Trophoblast cell (in vitro differentiated cells and primary cell): ENCODE measurements around the gene CHST11.

ENCODE experiments used
- DNase-seq, 2 donors: peaks; one replicate each; pipeline ENCODE4 v3.0.0-alpha.2; 2016
- H2AFZ ChIP-seq: 2 replicates; pipeline ENCODE4 v1.6.1; 2013; ENCODE audit warnings: low read length, moderate library complexity, mild to moderate bottlenecking; ENCODE audit not compliant: insufficient read depth, poor library complexity
- H2AK5ac ChIP-seq: 2 replicates; pipeline ENCODE4 v1.6.1; 2013; ENCODE audit warnings: mild to moderate bottlenecking, low read length
- H2BK120ac ChIP-seq: 2 replicates; pipeline ENCODE4 v1.6.1; 2013; ENCODE audit warnings: low read length, mild to moderate bottlenecking, moderate library complexity; ENCODE audit not compliant: insufficient read depth, poor library complexity
- H2BK12ac ChIP-seq: 2 replicates; pipeline ENCODE4 v1.6.1; 2013; ENCODE audit warnings: mild to moderate bottlenecking, low read length, moderate library complexity
- H2BK5ac ChIP-seq: 2 replicates; pipeline ENCODE4 v1.6.1; 2013; ENCODE audit warnings: low read length, low read depth, moderate library complexity, mild to moderate bottlenecking; ENCODE audit not compliant: poor library complexity
- H3K14ac ChIP-seq: 2 replicates; pipeline ENCODE4 v1.6.1; 2013; ENCODE audit warnings: mild to moderate bottlenecking, low read length
- H3K18ac ChIP-seq: 2 replicates; pipeline ENCODE4 v1.6.1; 2013; ENCODE audit warnings: mild to moderate bottlenecking, low read length
- H3K23ac ChIP-seq: 2 replicates; pipeline ENCODE4 v1.6.1; 2013; ENCODE audit warnings: low read length
- H3K27ac ChIP-seq: 2 replicates; pipeline ENCODE4 v1.5.1; 2013; ENCODE audit warnings: low read depth, mild to moderate bottlenecking, inconsistent platforms, low read length, moderate library complexity
- H3K27me3 ChIP-seq: 2 replicates; pipeline ENCODE4 v1.6.1; 2013; ENCODE audit warnings: inconsistent platforms, mild to moderate bottlenecking, low read length, moderate library complexity; ENCODE audit not compliant: insufficient read depth
- H3K36me3 ChIP-seq, 2 experiments: 1 replicate in 1 of 2; 2 replicates in 1 of 2; pipeline ENCODE4 v1.6.1; 2013; ENCODE audit warnings: low read length in 2 of 2, mild to moderate bottlenecking in 2 of 2, moderate library complexity in 1 of 2; ENCODE audit not compliant: insufficient read depth in 2 of 2, control insufficient read depth in 1 of 2
- H3K4ac ChIP-seq: 2 replicates; pipeline ENCODE4 v1.6.1; 2013; ENCODE audit warnings: low read depth, mild to moderate bottlenecking, low read length, moderate library complexity
- H3K4me1 ChIP-seq, 2 experiments: 1 replicate in 1 of 2; 2 replicates in 1 of 2; pipeline ENCODE4 v1.6.1; 2013; ENCODE audit warnings: low read length in 2 of 2, mild to moderate bottlenecking in 2 of 2, moderate library complexity in 1 of 2; ENCODE audit not compliant: insufficient read depth in 2 of 2, control insufficient read depth in 1 of 2
- H3K4me2 ChIP-seq: 2 replicates; pipeline ENCODE4 v1.6.1; 2013; ENCODE audit warnings: inconsistent platforms, mild to moderate bottlenecking, low read length, moderate library complexity
- H3K4me3 ChIP-seq: 2 replicates; pipeline ENCODE4 v1.5.1; 2013; ENCODE audit warnings: mild to moderate bottlenecking, low read depth, low read length, inconsistent platforms
- H3K79me1 ChIP-seq: one replicate; pipeline ENCODE4 v1.6.1; 2013; ENCODE audit warnings: low read length
- H3K79me2 ChIP-seq: 2 replicates; pipeline ENCODE4 v1.6.1; 2013; ENCODE audit warnings: low read length, mild to moderate bottlenecking; ENCODE audit not compliant: control insufficient read depth, insufficient read depth, poor library complexity
- H3K9ac ChIP-seq: 2 replicates; pipeline ENCODE4 v1.6.1; 2013; ENCODE audit warnings: mild to moderate bottlenecking, low read length
- H3K9me3 ChIP-seq: 2 replicates; pipeline ENCODE4 v1.6.1; 2013; ENCODE audit warnings: low read depth, mild to moderate bottlenecking, control low read depth, inconsistent platforms, low read length; ENCODE audit not compliant: insufficient read depth
- H4K12ac ChIP-seq: 2 replicates; pipeline ENCODE4 v1.6.1; 2013; ENCODE audit warnings: low read depth, mild to moderate bottlenecking, low read length, moderate library complexity
- H4K8ac ChIP-seq: 2 replicates; pipeline ENCODE4 v1.6.1; 2013; ENCODE audit warnings: low read depth, mild to moderate bottlenecking, low read length, moderate library complexity
- H4K91ac ChIP-seq: one replicate; pipeline ENCODE4 v1.6.1; 2013; ENCODE audit warnings: low read depth, mild to moderate bottlenecking, low read length, moderate library complexity
- WGBS: extraction: QIAGEN DNeasy Blood & Tissue Kit; methylation state at CpG from one replicate; pipeline ENCODE4 v1.1.7; 2013; ENCODE audit warnings: missing lambda C conversion rate; ENCODE audit not compliant: insufficient read length, insufficient coverage; ENCODE audit errors: extremely low coverage; 5-methylcytosine and 5-hydroxymethylcytosine counted together

The CHST11 gene

DNA sequence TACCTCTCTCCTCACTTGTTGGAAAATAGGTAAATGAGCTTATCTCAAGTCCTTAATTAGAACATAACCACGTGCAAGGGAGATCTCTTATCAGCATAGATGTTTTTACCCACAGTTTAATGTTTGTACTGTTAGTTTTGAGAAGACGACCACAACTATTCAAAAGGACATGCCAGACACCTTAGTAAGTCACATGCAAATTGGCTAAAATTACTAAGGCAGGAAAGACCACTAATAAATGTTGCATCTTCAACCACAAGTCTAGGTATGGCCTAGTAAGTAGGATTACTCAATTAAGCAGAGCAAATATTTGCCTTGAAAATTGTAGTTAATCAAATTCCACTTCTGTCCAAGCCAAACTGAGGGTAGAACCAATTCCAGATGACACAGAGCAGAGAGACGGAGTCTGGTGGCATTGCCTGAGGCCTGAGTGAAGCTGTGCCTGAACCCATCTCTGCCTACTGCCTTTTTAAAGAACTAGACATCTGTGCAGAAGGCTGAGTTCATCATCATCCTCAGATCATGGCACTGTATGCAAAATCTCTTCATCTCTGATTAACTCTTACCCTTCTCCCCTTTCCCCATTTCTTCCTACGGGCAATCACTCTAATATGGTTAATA, 29.7 kb upstream of the CHST11 start:
- H3K79me2 ChIP-seq, result no peaks in the 10 kb centered on the region
- peaks cover 0 to 2% of the 10 kb centered on the region in 2 experiments for H3K4me1 ChIP-seq
- H2BK5ac ChIP-seq, result no peak overlapping the region
- no peak overlapping the region for H2BK12ac ChIP-seq
- H3K23ac ChIP-seq, result no peak overlapping the region
- no CpG with 5 or more reads among the region's 4 CpGs for WGBS
- no peak overlapping the region for H3K27ac ChIP-seq
- no peak overlapping the region for H3K4ac ChIP-seq
- H3K9me3 ChIP-seq, result no peaks in the 10 kb centered on the region
- H3K36me3 ChIP-seq, result no peaks in the 10 kb centered on the region
- no peak overlapping the region for H2AK5ac ChIP-seq
- H3K4me2 ChIP-seq, result no peak overlapping the region
- no peak overlapping the region for H3K18ac ChIP-seq
- no peaks in the 10 kb centered on the region for H3K79me1 ChIP-seq
- H3K4me3 ChIP-seq, result no peak overlapping the region
- no peak overlapping the region for H4K12ac ChIP-seq
- no peak overlapping the region for H4K91ac ChIP-seq
- H3K27me3 ChIP-seq, result no peaks in the 10 kb centered on the region
- H3K9ac ChIP-seq, result no peak overlapping the region
- peak; percentile 25 to 55 for DNase-seq
- no peak overlapping the region for H3K14ac ChIP-seq
- H2AFZ ChIP-seq, result no peak overlapping the region
- no peak overlapping the region for H2BK120ac ChIP-seq
- no peak overlapping the region for H4K8ac ChIP-seq

- Histone ChIP-seq H3K14ac (no peak overlapping the region), H3K36me3 (no peaks in the 10 kb centered on the region), H3K4me1 (peaks cover 0 to 2% of the 10 kb centered on the region in 2 experiments), H4K12ac (no peak overlapping the region), H3K27me3 (no peaks in the 10 kb centered on the region), H3K27ac (no peak overlapping the region), H4K8ac (no peak overlapping the region), H3K9ac (no peak overlapping the region), H3K79me2 (no peaks in the 10 kb centered on the region), H2BK12ac (no peak overlapping the region), H2BK5ac (no peak overlapping the region), H3K4me3 (no peak overlapping the region), H3K18ac (no peak overlapping the region), H3K9me3 (no peaks in the 10 kb centered on the region), H4K91ac (no peak overlapping the region), H2AFZ (no peak overlapping the region), H3K4me2 (no peak overlapping the region), H3K23ac (no peak overlapping the region), H3K4ac (no peak overlapping the region), H2BK120ac (no peak overlapping the region), H3K79me1 (no peaks in the 10 kb centered on the region), H2AK5ac (no peak overlapping the region)
- DNase-seq, result no peak
- no CpG with 5 or more reads among the region's 1 CpG for WGBS
Measured at GRCh38 chr12:104427547-104427938, 29.2 kb upstream of the CHST11 start.

- Histone ChIP-seq H3K9me3 (no peaks in the 10 kb centered on the region), H3K27me3 (no peaks in the 10 kb centered on the region), H3K4ac (no peak overlapping the region), H2BK12ac (no peak overlapping the region), H3K23ac (no peak overlapping the region), H3K18ac (no peak overlapping the region), H2BK5ac (no peak overlapping the region), H3K4me1 (no peaks in the 10 kb centered on the region), H2AFZ (no peak overlapping the region), H3K79me1 (no peaks in the 10 kb centered on the region), H3K14ac (no peak overlapping the region), H3K9ac (no peak overlapping the region), H4K91ac (no peak overlapping the region), H3K4me2 (no peak overlapping the region), H3K79me2 (no peaks in the 10 kb centered on the region), H2BK120ac (no peak overlapping the region), H4K8ac (no peak overlapping the region), H2AK5ac (no peak overlapping the region), H3K27ac (no peak overlapping the region), H3K36me3 (no peaks in the 10 kb centered on the region), H3K4me3 (no peak overlapping the region), H4K12ac (no peak overlapping the region)
- DNase-seq, result no peak
- no CpG with 5 or more reads among the region's 10 CpGs for WGBS
Measured at GRCh38 chr12:104433061-104433460, 23.7 kb upstream of the CHST11 start.

GRCh38 chr12:104434129-104434528, 22.6 kb upstream of the CHST11 start:
- no CpG with 5 or more reads among the region's 1 CpG for WGBS

More at GRCh38 chr12:104434129-104434528, 22.6 kb upstream of the CHST11 start:
- Histone ChIP-seq H4K91ac (no peak overlapping the region), H3K27me3 (no peaks in the 10 kb centered on the region), H3K79me1 (no peaks in the 10 kb centered on the region), H2BK12ac (no peak overlapping the region), H3K79me2 (no peaks in the 10 kb centered on the region), H2AFZ (no peak overlapping the region), H2BK120ac (no peak overlapping the region), H3K4me3 (no peak overlapping the region), H3K4me1 (no peaks in the 10 kb centered on the region), H3K4ac (no peak overlapping the region), H3K9ac (no peak overlapping the region), H4K8ac (no peak overlapping the region), H3K9me3 (no peaks in the 10 kb centered on the region), H2BK5ac (no peak overlapping the region), H4K12ac (no peak overlapping the region), H3K4me2 (no peak overlapping the region), H3K23ac (no peak overlapping the region), H3K18ac (no peak overlapping the region), H2AK5ac (no peak overlapping the region), H3K27ac (no peak overlapping the region), H3K36me3 (no peaks in the 10 kb centered on the region), H3K14ac (no peak overlapping the region)
- DNase-seq, result no peak
